ENCODE results near the gene GALT. TPM values are rescaled to one million over a fixed set of nuclear protein-coding genes. Genes with fewer than 3 reads are reported as not detected.

GALT gene
- total and polyA plus RNA-seq, 2 of the 13 experiments (the other 11 are each of a cell fraction or from before 2014, with no cell fraction given): 40.4 to 46.3 TPM

- TF ChIP-seq TFDP2 (CRISPR knock-in tag; IDR thresholded peaks at IDR 0.05): peak; percentile 86
- TF ChIP-seq FOXA1 (IDR thresholded peaks at IDR 0.05): no peak
- TF ChIP-seq FOXA1 (CRISPR knock-in tag; IDR thresholded peaks at IDR 0.05): no peak
- no peak for TF ChIP-seq KMT2B (CRISPR knock-in tag; IDR thresholded peaks at IDR 0.05)
- no peak for TF ChIP-seq ZBTB4 (CRISPR knock-in tag; IDR thresholded peaks at IDR 0.05; ENCODE audit: borderline replicate concordance)
- peak; percentile 79 for TF ChIP-seq RNF2 (conservative IDR thresholded peaks at IDR 0.05; ENCODE audit: low read depth)
- no peak for TF ChIP-seq RXRA (CRISPR knock-in tag; IDR thresholded peaks at IDR 0.05)
- no peak; the same call in 1 of the 2 replicates for TF ChIP-seq PRDM4 (CRISPR knock-in tag; IDR thresholded peaks at IDR 0.05; ENCODE audit: borderline replicate concordance)
- no peak for TF ChIP-seq ZNF660 (CRISPR knock-in tag; IDR thresholded peaks at IDR 0.05; ENCODE audit: borderline replicate concordance, low read depth)
- 0 out of 2 replicates have a peak, but pooled peaks have one; percentile 72 for TF ChIP-seq ZSCAN5A (CRISPR knock-in tag; IDR thresholded peaks at IDR 0.05; ENCODE audit: borderline replicate concordance)
- TF ChIP-seq TEAD3 (CRISPR knock-in tag; optimal IDR thresholded peaks at IDR 0.05; ENCODE audit: borderline replicate concordance): peak; percentile 23
- TF ChIP-seq ZNF891 (CRISPR knock-in tag; IDR thresholded peaks at IDR 0.05): peak; percentile 73
- no peak for TF ChIP-seq ZBTB7A (CRISPR knock-in tag; IDR thresholded peaks at IDR 0.05)
- no peak for TF ChIP-seq CENPX (CRISPR knock-in tag; IDR thresholded peaks at IDR 0.05)
- TF ChIP-seq TBX2 (CRISPR knock-in tag; IDR thresholded peaks at IDR 0.05; ENCODE audit: borderline replicate concordance): peak; percentile 62; the same call in 1 of the 2 replicates
- TF ChIP-seq BHLHE40 (IDR thresholded peaks at IDR 0.05; ENCODE audit: low read length): peak; percentile 90
- TF ChIP-seq MEIS2 (CRISPR knock-in tag; IDR thresholded peaks at IDR 0.05): no peak
- 0 out of 2 replicates have a peak, but pooled peaks have one; percentile 2 for TF ChIP-seq SMAD9 (CRISPR knock-in tag; IDR thresholded peaks at IDR 0.05)
- no peak for TF ChIP-seq ISX (CRISPR knock-in tag; conservative IDR thresholded peaks at IDR 0.05)
- peak; percentile 98 for TF ChIP-seq EED (CRISPR knock-in tag; IDR thresholded peaks at IDR 0.05)
- peak; percentile 94 for TF ChIP-seq SP4 (CRISPR knock-in tag; IDR thresholded peaks at IDR 0.05)
- TF ChIP-seq EHMT2 (IDR thresholded peaks at IDR 0.05; ENCODE audit: borderline replicate concordance, low read depth, low read length): no peak
- TF ChIP-seq PTBP1 (IDR thresholded peaks at IDR 0.05; ENCODE audit: low read depth, low read length, poor library complexity, severe bottlenecking): no peak
These were observed 8.9 kb upstream of the GALT start, which contains the start of gene SIGMAR1 (continued) for GRCh38 chr9:34637356-34638137.

Data from HepG2 (cell line).